Ovary (tissue), 9 donors: ENCODE results near the gene SMAD5. TPM values are rescaled to one million over a fixed set of nuclear protein-coding genes. Genes with fewer than 3 reads are reported as not detected.

Experiments used
- DNase-seq, 5 donors: peaks; one replicate each; pipeline ENCODE4 v3.0.0-alpha.2; 2019 to 2020
- H3K27ac ChIP-seq, 2 donors: fragments of 200-600 bp; one replicate each; pipeline versions ENCODE4 v1.5.1 to v1.8.0; 2019 to 2022
- H3K27me3 ChIP-seq: fragments of 200-600 bp; one replicate; pipeline ENCODE4 v1.8.0; 2022
- H3K36me3 ChIP-seq: fragments of 200-600 bp; sonication (generic); one replicate; pipeline ENCODE4 v1.5.1; 2019
- H3K4me1 ChIP-seq: one replicate; pipeline ENCODE4 v1.8.1; 2013; ENCODE audit warnings: mild to moderate bottlenecking, moderate library complexity; ENCODE audit not compliant: insufficient read depth
- H3K4me3 ChIP-seq: fragments of 200-600 bp; sonication (generic); one replicate; pipeline ENCODE4 v1.5.1; 2017
- H3K9me3 ChIP-seq, 2 donors: fragments of 200-600 bp in 1 of 2; sonication (generic) in 1 of 2; one replicate each; pipeline versions ENCODE4 v1.5.1 to v1.8.1; 2013 to 2019; ENCODE audit warnings: mild to moderate bottlenecking in 1 of 2, moderate library complexity in 1 of 2
- EP300 ChIP-seq: sonication (generic); formaldehyde crosslinking; IDR thresholded peaks from one replicate; pipeline ENCODE4 v1.6.1; 2017; ENCODE audit warnings: antibody characterized with exemption
- POLR2A ChIP-seq: fragments of 450-650 bp; IDR thresholded peaks from one replicate; pipeline ENCODE4 v1.6.1; 2017; ENCODE audit warnings: antibody characterized with exemption, mild to moderate bottlenecking, moderate library complexity
- WGBS, 3 donors: extraction: QIAGEN DNeasy Blood & Tissue Kit in 1 of 3; methylation state at CpG; one replicate each; pipeline versions ENCODE4 v1.1.5 to v1.1.7; 2013 to 2017; 5-methylcytosine and 5-hydroxymethylcytosine counted together
- intact Hi-C, 4 donors: fragments of 100-400 bp; cut with DNase I; formaldehyde crosslinking; loops; one replicate each; pipeline versions ENCODE4 v1.11.0 to v1.15.1; 2022 to 2023
- polyA plus RNA-seq, 2 donors: library from polyadenylated mRNA; stranded (reverse); fragments of 200-250 nt in 1 of 2; fragments of 350-450 nt in 1 of 2; fragmentation: Illumina TruSeq in 1 of 2; extraction: RNeasy Lipid Tissue Mini Kit (QIAGEN cat#74804) in 1 of 2; gene quantifications; one replicate each; pipeline ENCODE4 v1.2.3, GENCODE V29; 2013 to 2014
- total RNA-seq, 7 donors: library from RNA; depleted of rRNA in 2 of 7; stranded (reverse); fragments of >200 nt in 2 of 7; fragmentation: NEBNext Ultra II Directional in 3 of 7; extraction: Animal tissue kit (Norgen Biotek cat#: 25700) in 3 of 7; gene quantifications; one replicate each; pipeline versions ENCODE4 v1.1.0 to v1.2.4, GENCODE V29; 2016 to 2023
- TF ChIP-seq, protein P1 (sequence below), 3 donors: fragments of 450-650 bp in 2 of 3; fragments of 200-600 bp in 1 of 3; IDR thresholded peaks; one replicate each; pipeline versions ENCODE4 v1.5.1 to v1.8.0; 2016 to 2022; ENCODE audit warnings: antibody characterized with exemption in 3 of 3, mild to moderate bottlenecking in 1 of 3
- donor health status: DM: no; HTN: no; CAD: no; lungs with moderate emphysema.
- donor health status: DM: no; HTN: no; CAD: no.
- donor health status: Bipolar disorder and iron deficiency.
- donor health status: DM: yes; HTN: yes; CAD: no.
- donor health status: DM: no; HTN: no; CAD: no.
- donor health status: DM: yes; HTN: yes; CAD: no.

SMAD5 gene
- total and polyA plus RNA-seq, 9 donors: 20.3 to 130 (median 108) TPM

DNA sequence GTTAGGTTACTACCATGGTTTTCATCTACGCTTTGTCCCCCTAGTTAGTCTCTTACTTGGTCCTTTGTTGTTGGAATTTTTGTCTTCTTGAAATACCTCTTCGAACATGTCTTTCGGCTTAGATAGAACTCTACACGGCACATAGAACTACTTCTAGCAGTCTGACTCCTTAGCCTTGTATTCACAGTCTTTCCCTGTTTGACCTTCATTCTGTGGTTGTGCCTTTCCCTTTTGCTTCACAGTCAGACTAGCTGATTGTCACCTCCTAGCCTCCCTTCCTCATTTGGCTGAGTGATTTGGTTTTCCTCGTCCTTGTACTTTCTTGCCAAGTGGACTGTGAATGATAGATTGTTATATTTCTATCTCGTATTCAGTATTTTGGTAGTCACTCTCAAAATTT is 10.7 kb downstream of the SMAD5 start:
- TF ChIP-seq, protein P1, sequence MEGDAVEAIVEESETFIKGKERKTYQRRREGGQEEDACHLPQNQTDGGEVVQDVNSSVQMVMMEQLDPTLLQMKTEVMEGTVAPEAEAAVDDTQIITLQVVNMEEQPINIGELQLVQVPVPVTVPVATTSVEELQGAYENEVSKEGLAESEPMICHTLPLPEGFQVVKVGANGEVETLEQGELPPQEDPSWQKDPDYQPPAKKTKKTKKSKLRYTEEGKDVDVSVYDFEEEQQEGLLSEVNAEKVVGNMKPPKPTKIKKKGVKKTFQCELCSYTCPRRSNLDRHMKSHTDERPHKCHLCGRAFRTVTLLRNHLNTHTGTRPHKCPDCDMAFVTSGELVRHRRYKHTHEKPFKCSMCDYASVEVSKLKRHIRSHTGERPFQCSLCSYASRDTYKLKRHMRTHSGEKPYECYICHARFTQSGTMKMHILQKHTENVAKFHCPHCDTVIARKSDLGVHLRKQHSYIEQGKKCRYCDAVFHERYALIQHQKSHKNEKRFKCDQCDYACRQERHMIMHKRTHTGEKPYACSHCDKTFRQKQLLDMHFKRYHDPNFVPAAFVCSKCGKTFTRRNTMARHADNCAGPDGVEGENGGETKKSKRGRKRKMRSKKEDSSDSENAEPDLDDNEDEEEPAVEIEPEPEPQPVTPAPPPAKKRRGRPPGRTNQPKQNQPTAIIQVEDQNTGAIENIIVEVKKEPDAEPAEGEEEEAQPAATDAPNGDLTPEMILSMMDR (IDR thresholded peaks at IDR 0.05): no peak
- no peak for TF ChIP-seq POLR2A
- no peak for TF ChIP-seq EP300
- Histone ChIP-seq H3K4me3 (no peak overlapping the region), H3K4me1 (peaks cover 12% of the 10 kb centered on the region), H3K27me3 (no peaks in the 10 kb centered on the region), H3K9me3 (no peaks in the 10 kb centered on the region), H3K27ac (no peak overlapping the region), H3K36me3 (no peaks in the 10 kb centered on the region)
- WGBS, 3 donors: 88 to 91% (median 89%) methylated on average over 6 of the region's 6 CpGs
- no peak for DNase-seq
- intact Hi-C loops: no loop called here

DNA sequence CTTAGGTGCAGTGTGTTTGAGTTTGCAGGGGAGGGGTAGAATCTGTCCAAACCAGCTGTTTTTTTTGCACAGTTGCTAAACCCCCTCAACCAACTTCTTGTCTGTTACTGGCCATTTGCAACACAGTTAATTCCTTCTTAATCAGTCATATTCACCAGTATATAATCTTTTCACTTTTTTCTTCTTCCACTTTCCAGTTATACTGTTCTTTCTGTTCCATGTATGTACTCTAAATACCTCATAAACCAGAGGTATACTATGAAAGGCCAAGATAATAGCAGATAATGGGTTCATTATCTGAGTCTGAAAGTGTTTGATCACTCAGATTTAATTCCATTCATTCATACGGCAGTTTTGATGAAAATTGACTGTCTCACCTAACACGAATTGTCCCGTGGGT is 11.1 kb downstream of the SMAD5 start:
- no peak overlapping the region for H3K4me3 ChIP-seq
- intact Hi-C loops: no loop called here
- DNase-seq: no peak
- H3K27ac ChIP-seq: no peak overlapping the region
- H3K9me3 ChIP-seq: no peaks in the 10 kb centered on the region
- TF ChIP-seq EP300 (no peak), POLR2A (no peak)
- TF ChIP-seq, protein P1 (IDR thresholded peaks at IDR 0.05): no peak
- H3K27me3 ChIP-seq: no peaks in the 10 kb centered on the region
- H3K36me3 ChIP-seq: no peaks in the 10 kb centered on the region
- WGBS, 3 donors: 78 to 86% (median 82%) methylated on average over 3 of the region's 3 CpGs
- peaks cover 13% of the 10 kb centered on the region for H3K4me1 ChIP-seq

DNA sequence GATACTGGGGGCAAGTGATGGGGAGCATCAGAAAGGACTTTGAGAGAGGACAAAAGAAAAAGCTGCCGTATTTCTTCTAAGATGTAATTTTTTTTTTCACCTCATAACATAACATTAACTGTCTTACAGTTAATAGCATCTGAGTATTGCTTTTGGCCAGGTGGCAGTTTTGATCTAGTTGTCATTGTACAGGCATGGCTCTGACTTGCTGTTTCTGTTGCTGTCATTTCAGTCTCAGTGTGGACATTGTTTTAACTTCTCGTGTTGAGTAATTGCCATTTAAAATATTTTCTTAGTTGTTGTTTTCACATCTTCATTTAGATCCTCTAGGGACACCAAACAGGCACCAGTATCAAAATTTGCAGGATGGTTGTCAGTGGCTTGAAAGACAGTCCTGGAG is 12.4 kb downstream of the SMAD5 start:
- TF ChIP-seq POLR2A (no peak), EP300 (no peak)
- TF ChIP-seq, protein P1 (IDR thresholded peaks at IDR 0.05): no peak
- Histone ChIP-seq H3K4me1 (peaks cover 6% of the 10 kb centered on the region), H3K9me3 (no peaks in the 10 kb centered on the region), H3K27ac (no peak overlapping the region), H3K4me3 (no peak overlapping the region), H3K27me3 (no peaks in the 10 kb centered on the region), H3K36me3 (no peaks in the 10 kb centered on the region)
- 49 to 57% (median 55%) methylated on average over 2 of the region's 2 CpGs for WGBS, 3 donors
- intact Hi-C loops: no loop called here
- DNase-seq: no peak

DNA sequence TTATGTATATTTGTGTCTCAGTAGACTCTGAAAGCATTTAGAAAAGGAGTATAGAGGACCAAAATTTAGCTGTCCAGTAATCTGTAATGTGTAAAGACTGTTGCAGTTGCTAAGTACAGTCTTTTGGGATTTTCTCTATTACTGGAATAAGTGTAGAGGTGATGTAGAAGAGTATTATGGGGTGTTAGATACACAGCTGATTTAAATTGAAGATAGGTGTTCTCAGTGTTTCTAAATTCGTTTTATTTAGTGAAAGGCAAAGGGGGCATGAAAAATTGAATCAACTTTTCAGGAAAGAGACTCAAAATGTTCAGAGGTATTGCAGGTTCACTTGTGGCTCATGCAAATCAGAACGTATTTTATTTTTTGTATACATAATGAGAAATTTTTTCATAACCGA is 13.6 kb downstream of the SMAD5 start:
- no peak for DNase-seq
- Histone ChIP-seq H3K4me3 (no peak overlapping the region), H3K4me1 (peaks cover 4% of the 10 kb centered on the region), H3K27ac (no peak overlapping the region), H3K9me3 (no peaks in the 10 kb centered on the region), H3K27me3 (no peaks in the 10 kb centered on the region), H3K36me3 (no peaks in the 10 kb centered on the region)
- WGBS, 3 donors: 52 to 72% (median 59%) methylated on average over 3 of the region's 3 CpGs
- intact Hi-C loops: no loop called here
- TF ChIP-seq EP300 (no peak), POLR2A (no peak)
- TF ChIP-seq, protein P1 (IDR thresholded peaks at IDR 0.05): no peak

DNA sequence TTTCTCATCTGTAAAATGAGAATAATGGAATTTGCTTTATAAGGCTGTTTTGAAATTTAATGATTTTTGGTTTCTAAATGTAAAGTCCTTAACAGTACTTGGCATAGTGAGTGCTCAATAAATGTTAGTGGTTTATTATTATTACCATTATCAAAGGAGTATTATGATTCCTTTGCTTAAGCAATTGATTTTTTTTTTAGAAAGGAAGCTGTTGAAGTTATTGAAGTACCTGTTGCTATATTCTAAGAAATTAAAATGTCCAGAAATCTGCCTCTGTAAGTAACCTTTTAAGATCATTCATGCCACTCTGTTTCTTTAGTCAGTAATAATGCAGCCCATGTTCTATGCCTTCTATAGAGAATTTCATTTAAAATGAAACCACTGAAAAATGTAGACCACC is 15.0 kb downstream of the SMAD5 start:
- peaks cover 7% of the 10 kb centered on the region for H3K4me1 ChIP-seq
- no peaks in the 10 kb centered on the region for H3K9me3 ChIP-seq
- DNase-seq: no peak

More for the DNA sequence above, 15.0 kb downstream of the SMAD5 start:
- TF ChIP-seq EP300: no peak
- TF ChIP-seq, protein P1 (IDR thresholded peaks at IDR 0.05): no peak
- no peak for TF ChIP-seq POLR2A
- Histone ChIP-seq H3K27me3 (no peaks in the 10 kb centered on the region), H3K36me3 (no peaks in the 10 kb centered on the region), H3K4me3 (no peak overlapping the region), H3K27ac (no peak overlapping the region)
- intact Hi-C loops: no loop called here
